Measurements from ENCODE around the gene NBAS.

The NBAS gene

DNA sequence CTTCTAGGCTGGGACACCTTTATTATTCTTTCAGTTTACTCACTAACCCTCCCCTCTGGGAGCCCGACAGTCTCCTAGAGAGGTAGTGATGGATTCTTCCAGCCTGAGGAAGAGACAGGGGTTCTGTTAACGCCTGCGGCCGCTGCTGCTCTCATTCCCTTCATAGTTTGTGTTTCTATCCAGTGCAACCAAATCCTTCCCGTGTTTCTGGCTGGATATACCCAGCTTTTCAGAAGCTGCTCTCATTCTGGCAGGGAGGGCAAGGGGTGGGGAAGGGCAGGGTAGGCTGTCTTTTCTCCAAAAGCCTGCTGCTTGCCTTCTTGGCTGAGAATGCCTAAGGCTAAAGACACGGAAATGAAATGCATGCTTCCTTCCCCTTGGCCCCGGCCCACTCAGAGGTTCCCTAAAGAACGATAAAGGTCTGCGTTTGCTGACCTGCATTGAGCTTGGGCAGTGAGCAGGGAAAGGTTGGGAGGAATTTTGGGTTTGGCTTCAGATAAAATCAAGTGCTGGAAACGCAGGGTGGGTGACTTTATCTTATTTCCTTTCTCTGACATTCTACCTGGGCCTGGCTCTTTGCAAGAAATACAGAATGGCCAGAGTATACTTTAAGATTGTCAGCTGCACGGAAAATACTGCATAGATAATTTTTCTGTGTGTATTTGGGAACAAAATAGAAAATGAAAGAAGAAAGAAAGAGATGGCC lies 390.9 kb downstream of the NBAS start:
- Histone ChIP-seq H4K20me1 (ENCODE audit: low read depth, low read length) (no peaks in the 10 kb centered on the region), H3K9me3 (ENCODE audit: insufficient read depth, low read length) (no peaks in the 10 kb centered on the region), H3F3A (ENCODE audit: insufficient read depth) (no peaks in the 10 kb centered on the region), H3K9me2 (replicated peaks; ENCODE audit: insufficient read depth, low read length) (no peaks in the 10 kb centered on the region), H3K4me3 (ENCODE audit: insufficient read depth, low read length, poor library complexity, severe bottlenecking) (no peak overlapping the region), H3K4me2 (ENCODE audit: low read depth, low read length, poor library complexity, severe bottlenecking) (no peak overlapping the region), H3K79me2 (ENCODE audit: insufficient read depth, low read length) (no peaks in the 10 kb centered on the region), H3K9ac (ENCODE audit: low read length) (no peak overlapping the region), H2AFZ (ENCODE audit: low read depth, low read length, severe bottlenecking) (no peak overlapping the region), H3K27me3 (ENCODE audit: low read length) (no peaks in the 10 kb centered on the region), H3K27ac (ENCODE audit: low read depth, low read length) (no peak overlapping the region), H3K36me3 (ENCODE audit: low read length) (no peaks in the 10 kb centered on the region)
- no peak for TF ChIP-seq EZH2phosphoT487 (conservative IDR thresholded peaks at IDR 0.05; ENCODE audit: low read length)
- TF ChIP-seq, protein P1, sequence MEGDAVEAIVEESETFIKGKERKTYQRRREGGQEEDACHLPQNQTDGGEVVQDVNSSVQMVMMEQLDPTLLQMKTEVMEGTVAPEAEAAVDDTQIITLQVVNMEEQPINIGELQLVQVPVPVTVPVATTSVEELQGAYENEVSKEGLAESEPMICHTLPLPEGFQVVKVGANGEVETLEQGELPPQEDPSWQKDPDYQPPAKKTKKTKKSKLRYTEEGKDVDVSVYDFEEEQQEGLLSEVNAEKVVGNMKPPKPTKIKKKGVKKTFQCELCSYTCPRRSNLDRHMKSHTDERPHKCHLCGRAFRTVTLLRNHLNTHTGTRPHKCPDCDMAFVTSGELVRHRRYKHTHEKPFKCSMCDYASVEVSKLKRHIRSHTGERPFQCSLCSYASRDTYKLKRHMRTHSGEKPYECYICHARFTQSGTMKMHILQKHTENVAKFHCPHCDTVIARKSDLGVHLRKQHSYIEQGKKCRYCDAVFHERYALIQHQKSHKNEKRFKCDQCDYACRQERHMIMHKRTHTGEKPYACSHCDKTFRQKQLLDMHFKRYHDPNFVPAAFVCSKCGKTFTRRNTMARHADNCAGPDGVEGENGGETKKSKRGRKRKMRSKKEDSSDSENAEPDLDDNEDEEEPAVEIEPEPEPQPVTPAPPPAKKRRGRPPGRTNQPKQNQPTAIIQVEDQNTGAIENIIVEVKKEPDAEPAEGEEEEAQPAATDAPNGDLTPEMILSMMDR (IDR thresholded peaks at IDR 0.05; ENCODE audit: insufficient read depth, low read length, poor library complexity, severe bottlenecking): no peak

DNA sequence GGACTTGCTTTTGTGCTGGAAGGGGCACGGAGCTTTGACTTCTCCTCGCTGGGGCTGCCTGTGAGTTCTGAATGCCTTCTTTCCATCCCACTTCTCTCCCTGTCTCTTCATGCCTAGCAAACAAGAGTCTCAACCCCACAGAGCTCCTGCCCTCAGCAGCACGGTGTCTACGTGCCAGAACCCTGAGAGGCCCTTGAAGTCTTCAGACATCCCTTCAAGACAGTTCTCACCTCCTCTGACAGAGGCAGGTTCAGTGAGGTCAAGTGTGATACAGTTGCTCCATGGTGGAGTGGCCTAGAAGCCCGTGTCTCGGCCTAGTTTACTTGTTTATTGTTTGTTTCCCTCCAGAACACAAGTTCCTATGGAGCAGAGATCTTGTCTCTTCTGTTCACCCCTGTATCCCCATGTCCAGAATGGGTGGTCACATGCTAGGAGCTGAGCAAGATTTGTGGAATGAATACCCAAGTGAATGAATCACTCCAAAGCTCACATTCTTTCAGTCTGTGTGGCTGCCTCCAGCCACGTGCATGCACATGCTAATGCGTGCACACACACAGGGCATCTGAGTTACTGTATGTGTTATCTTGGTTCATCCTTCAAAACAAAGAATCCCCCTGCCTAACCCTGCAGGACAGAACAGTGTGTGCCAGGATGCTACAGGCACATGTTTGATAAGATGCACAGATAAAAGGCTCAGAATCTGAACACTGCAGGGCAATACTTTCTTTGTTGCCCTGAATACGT lies 391.6 kb downstream of the NBAS start:
- Histone ChIP-seq H3K9me2 (replicated peaks; ENCODE audit: insufficient read depth, low read length) (no peaks in the 10 kb centered on the region), H3K4me2 (ENCODE audit: low read depth, low read length, poor library complexity, severe bottlenecking) (no peak overlapping the region), H3F3A (ENCODE audit: insufficient read depth) (no peaks in the 10 kb centered on the region), H3K27me3 (ENCODE audit: low read length) (no peaks in the 10 kb centered on the region), H3K9me3 (ENCODE audit: insufficient read depth, low read length) (no peaks in the 10 kb centered on the region), H2AFZ (ENCODE audit: low read depth, low read length, severe bottlenecking) (no peak overlapping the region), H3K27ac (ENCODE audit: low read depth, low read length) (no peak overlapping the region), H3K36me3 (ENCODE audit: low read length) (no peaks in the 10 kb centered on the region), H4K20me1 (ENCODE audit: low read depth, low read length) (no peaks in the 10 kb centered on the region), H3K9ac (ENCODE audit: low read length) (no peak overlapping the region), H3K4me3 (ENCODE audit: insufficient read depth, low read length, poor library complexity, severe bottlenecking) (no peak overlapping the region), H3K79me2 (ENCODE audit: insufficient read depth, low read length) (no peaks in the 10 kb centered on the region)
- no peak for TF ChIP-seq EZH2phosphoT487 (conservative IDR thresholded peaks at IDR 0.05; ENCODE audit: low read length)
- TF ChIP-seq, protein P1 (IDR thresholded peaks at IDR 0.05; ENCODE audit: insufficient read depth, low read length, poor library complexity, severe bottlenecking): no peak

DNA sequence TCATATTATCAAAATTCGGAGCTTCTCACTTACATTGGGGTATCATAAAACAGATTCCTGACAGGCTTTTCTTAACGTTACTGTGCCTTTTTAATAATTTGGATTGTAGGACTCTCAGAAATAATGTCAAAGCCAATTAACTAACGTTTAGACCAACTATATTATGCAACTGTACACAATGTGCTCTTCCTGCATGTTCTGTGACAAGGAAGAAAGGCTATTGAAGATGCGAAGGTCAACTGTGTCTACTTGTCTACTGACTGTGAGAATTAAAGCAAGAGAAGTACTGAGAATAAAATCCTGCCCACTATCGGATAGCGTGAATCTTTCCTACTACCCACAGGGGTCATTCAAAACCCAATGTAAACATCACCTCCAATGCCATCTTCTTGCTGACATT lies 393.0 kb downstream of the NBAS start:
- Histone ChIP-seq H4K20me1 (ENCODE audit: low read depth, low read length) (no peaks in the 10 kb centered on the region), H3K36me3 (ENCODE audit: low read length) (no peaks in the 10 kb centered on the region), H3K9me3 (ENCODE audit: insufficient read depth, low read length) (no peaks in the 10 kb centered on the region), H3K9ac (ENCODE audit: low read length) (no peak overlapping the region), H3K27me3 (ENCODE audit: low read length) (no peaks in the 10 kb centered on the region), H2AFZ (ENCODE audit: low read depth, low read length, severe bottlenecking) (no peak overlapping the region), H3F3A (ENCODE audit: insufficient read depth) (no peaks in the 10 kb centered on the region), H3K9me2 (replicated peaks; ENCODE audit: insufficient read depth, low read length) (no peaks in the 10 kb centered on the region), H3K4me2 (ENCODE audit: low read depth, low read length, poor library complexity, severe bottlenecking) (no peak overlapping the region), H3K27ac (ENCODE audit: low read depth, low read length) (no peak overlapping the region), H3K79me2 (ENCODE audit: insufficient read depth, low read length) (no peaks in the 10 kb centered on the region), H3K4me3 (ENCODE audit: insufficient read depth, low read length, poor library complexity, severe bottlenecking) (no peak overlapping the region)
- no peak for TF ChIP-seq EZH2phosphoT487 (conservative IDR thresholded peaks at IDR 0.05; ENCODE audit: low read length)
- TF ChIP-seq, protein P1 (IDR thresholded peaks at IDR 0.05; ENCODE audit: insufficient read depth, low read length, poor library complexity, severe bottlenecking): no peak

Data from SU-DHL-6 (cell line).